ENCODE data around the gene TAGLN.
"Not testable (repeated sequence)": the region's sequence is repeated elsewhere in the genome, so short reads cannot be mapped to it uniquely, and the experiment has no call there.

Gene TAGLN

DNA sequence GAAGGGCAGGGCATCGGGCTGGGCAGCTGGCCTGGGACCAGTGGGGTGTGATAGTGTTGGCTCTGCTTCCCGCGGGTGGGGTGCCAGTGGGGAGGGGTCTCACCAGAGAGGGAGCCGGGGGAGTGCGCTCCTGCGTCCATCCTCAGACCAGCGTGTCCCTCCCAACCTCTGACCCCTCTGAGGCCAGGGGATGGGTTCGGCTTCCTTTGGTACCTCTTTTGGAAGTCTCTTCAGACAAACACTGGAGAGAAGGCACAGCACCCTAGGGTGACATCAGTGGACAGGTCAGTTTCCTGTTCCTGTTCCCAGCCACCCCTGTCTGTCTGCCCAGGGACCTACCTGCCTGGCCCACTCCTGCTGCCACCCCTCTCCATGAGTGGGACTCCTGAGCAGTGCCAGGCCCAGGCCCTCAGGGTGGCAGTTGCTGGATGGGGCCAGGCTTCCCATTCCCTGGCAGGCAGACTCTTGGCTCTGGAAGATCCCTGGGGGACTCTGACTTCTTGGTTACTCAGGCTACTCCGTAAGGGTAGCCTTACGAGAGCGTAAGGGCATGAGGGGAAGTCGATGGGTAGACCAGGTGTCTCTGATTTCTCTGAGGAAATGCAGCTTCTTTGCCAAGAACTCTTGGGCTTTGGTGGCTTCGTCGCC lies 2.6 kb downstream of the TAGLN start:
- no peak for TF ChIP-seq CTCF (IDR thresholded peaks at IDR 0.05; ENCODE audit: low read depth, low read length)
- H3K4me3 ChIP-seq (ENCODE audit: low read depth, low read length): no peak overlapping the region
- no peaks in the 10 kb centered on the region for H3K4me1 ChIP-seq
- no peaks in the 10 kb centered on the region for H3K9me3 ChIP-seq
- DNase-seq: no peak
- H3K27me3 ChIP-seq: no peaks in the 10 kb centered on the region
- H3K36me3 ChIP-seq: peaks cover 6% of the 10 kb centered on the region

DNA sequence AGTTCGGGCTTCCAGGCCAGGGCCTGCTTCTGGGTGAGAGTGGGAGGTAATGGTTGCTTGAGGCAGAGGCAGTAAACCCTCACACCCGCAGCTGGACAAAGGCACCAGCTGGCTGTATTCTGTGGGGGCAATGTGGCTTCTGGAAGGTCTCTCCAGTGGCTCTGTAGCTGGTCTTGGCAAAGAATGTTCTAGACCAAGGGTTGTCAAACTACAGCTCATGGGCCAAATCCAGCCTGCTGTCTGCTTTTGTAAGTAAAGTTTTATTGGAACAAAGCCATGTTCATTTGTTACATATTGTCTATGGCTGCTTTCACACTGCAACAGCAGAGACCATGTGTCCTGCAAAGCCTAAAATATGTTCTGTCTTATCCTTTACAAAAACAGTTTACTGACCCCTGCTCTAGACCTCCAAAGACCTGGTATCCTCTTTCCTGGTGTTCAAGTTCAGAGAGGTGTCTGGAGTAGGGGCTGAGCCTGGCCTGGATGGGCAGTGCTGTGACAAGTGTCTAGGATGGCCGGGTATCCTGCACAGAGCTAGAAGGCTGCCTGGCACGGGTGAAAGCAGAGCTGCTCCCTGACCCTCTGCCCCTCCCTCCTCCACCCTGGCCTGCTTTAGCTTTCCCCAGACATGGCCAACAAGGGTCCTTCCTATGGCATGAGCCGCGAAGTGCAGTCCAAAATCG lies 3.4 kb downstream of the TAGLN start:
- no peak for TF ChIP-seq CTCF (IDR thresholded peaks at IDR 0.05; ENCODE audit: low read depth, low read length)
- H3K4me3 ChIP-seq (ENCODE audit: low read depth, low read length): no peak overlapping the region
- no peaks in the 10 kb centered on the region for H3K9me3 ChIP-seq
- peaks cover 6% of the 10 kb centered on the region for H3K36me3 ChIP-seq
- DNase-seq: no peak
- H3K27me3 ChIP-seq: no peaks in the 10 kb centered on the region
- H3K4me1 ChIP-seq: no peaks in the 10 kb centered on the region

- H3K4me3 ChIP-seq (ENCODE audit: low read depth, low read length): no peak overlapping the region
These were observed 3.9 kb downstream of the TAGLN start for GRCh38 chr11:117203069-117203407.

GRCh38 chr11:117204283-117205080 lies 5.3 kb downstream of the TAGLN start:
- H3K4me1 ChIP-seq: no peaks in the 10 kb centered on the region
- H3K9me3 ChIP-seq: no peaks in the 10 kb centered on the region
- no peak for DNase-seq
- H3K36me3 ChIP-seq: peaks cover 6% of the 10 kb centered on the region
- TF ChIP-seq CTCF (IDR thresholded peaks at IDR 0.05; ENCODE audit: low read depth, low read length): no peak
- H3K4me3 ChIP-seq (ENCODE audit: low read depth, low read length): no peak overlapping the region
- H3K27me3 ChIP-seq: no peaks in the 10 kb centered on the region

More at GRCh38 chr11:117203069-117203407, 3.9 kb downstream of the TAGLN start:
- no peak for DNase-seq
- TF ChIP-seq CTCF (IDR thresholded peaks at IDR 0.05; ENCODE audit: low read depth, low read length): no peak
- Histone ChIP-seq H3K27me3 (no peaks in the 10 kb centered on the region), H3K36me3 (peaks cover 6% of the 10 kb centered on the region), H3K9me3 (no peaks in the 10 kb centered on the region), H3K4me1 (no peaks in the 10 kb centered on the region)

DNA sequence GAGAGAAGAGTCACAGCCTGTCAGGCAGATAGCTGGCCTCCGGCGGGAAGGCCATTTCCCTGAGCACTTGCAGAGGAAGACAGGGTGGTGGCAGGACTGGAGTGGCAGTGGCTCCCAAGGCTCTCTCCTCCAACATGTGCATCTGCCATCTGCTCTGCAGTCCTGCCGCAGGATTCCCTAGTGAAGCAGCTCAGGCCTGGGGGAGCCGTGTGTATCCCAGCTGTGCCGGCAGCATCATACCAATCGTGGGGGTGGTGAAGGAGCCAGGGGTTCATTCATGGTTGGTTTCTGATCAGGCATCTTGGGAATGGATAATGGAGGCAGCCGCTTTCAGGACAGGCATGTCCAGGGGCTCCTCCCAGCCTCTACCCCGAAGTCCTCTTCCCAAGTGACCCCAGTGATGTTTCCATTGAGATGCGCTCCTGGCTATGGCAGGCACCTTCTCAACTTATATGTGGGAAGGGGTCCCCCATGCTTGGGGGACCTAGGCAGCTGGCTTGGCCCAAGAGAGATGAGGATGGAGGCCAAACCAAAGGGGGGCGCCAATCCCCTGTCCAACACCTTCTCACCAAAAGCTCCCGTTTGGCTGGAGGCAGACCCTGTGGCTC lies 6.1 kb downstream of the TAGLN start:
- no peak for DNase-seq
- Histone ChIP-seq H3K36me3 (peaks cover 6% of the 10 kb centered on the region), H3K27me3 (no peaks in the 10 kb centered on the region)

DNA sequence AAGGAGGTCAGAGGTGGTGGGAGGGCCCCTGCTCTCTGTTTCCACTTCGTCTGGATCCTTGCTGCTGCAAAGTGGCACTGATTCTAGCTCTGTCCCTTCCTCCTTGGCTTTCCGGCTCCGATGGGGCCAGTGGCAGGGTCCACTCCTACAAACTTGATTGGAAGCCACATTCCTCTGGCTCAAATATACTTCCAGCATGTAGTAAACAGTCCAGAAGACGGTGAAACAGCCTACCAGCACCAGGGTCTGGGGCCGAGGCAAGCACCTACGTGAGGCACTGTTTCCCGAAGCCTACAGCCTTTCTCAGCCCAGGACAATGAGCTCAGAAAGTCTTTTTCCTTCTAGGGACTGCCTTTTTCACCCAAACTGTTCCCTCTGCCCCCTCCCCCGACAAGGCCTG lies 6.9 kb downstream of the TAGLN start:
- not testable (repeated sequence) for H3K27me3 ChIP-seq; H3K4me1 ChIP-seq; DNase-seq; H3K36me3 ChIP-seq; H3K4me3 ChIP-seq (ENCODE audit: low read depth, low read length); H3K9me3 ChIP-seq

More for the DNA sequence above, 6.1 kb downstream of the TAGLN start:
- TF ChIP-seq CTCF (IDR thresholded peaks at IDR 0.05; ENCODE audit: low read depth, low read length): no peak
- H3K4me3 ChIP-seq (ENCODE audit: low read depth, low read length): no peak overlapping the region
- no peaks in the 10 kb centered on the region for H3K9me3 ChIP-seq
- H3K4me1 ChIP-seq: no peaks in the 10 kb centered on the region

DNA sequence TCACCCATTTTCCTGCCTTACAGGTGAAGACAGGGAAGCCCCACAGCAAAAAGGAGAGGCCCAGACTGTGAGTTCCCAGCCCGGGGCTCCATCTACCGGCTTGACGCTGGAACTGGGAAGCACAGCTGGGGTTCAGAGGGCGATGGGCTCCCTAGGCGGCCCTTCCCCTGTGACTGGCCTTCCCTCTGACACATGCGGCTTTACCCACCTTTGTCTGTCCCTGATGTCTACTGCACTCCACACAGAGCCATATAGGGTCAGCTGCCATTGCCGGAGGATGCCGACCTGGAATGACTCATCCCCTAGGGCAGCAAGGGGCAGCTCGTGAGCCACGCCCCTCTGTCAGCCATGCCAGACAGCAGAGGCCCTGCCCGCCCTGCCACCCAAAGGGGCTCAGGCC lies 7.7 kb downstream of the TAGLN start:
- H3K4me3 ChIP-seq (ENCODE audit: low read depth, low read length); H3K4me1 ChIP-seq; DNase-seq; H3K27me3 ChIP-seq; H3K9me3 ChIP-seq; H3K36me3 ChIP-seq: not testable (repeated sequence)

DNA sequence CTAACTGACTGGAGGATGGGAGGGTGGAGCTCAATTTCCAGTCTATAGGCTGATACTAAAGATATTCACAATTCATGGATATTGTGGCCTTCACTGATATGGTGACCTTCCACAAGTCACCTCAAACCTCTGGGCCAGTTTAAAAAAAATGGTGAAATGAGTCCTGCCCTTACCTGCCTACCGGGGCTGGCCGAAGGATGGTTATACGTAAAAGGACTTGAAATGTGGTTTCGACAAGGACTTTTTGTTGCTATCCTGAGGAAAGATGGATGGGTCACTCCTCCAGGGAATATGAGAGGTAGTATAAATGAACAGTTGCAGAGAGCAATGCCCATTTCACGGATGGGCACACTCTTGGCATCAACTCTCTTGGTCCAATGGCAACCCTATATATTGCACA lies 8.3 kb downstream of the TAGLN start:
- not testable (repeated sequence) for H3K9me3 ChIP-seq; H3K36me3 ChIP-seq; H3K4me1 ChIP-seq; H3K27me3 ChIP-seq; DNase-seq; H3K4me3 ChIP-seq (ENCODE audit: low read depth, low read length)

GRCh38 chr11:117208710-117209109 lies 9.5 kb downstream of the TAGLN start:
- H3K4me1 ChIP-seq; H3K9me3 ChIP-seq; H3K36me3 ChIP-seq; H3K27me3 ChIP-seq; DNase-seq; H3K4me3 ChIP-seq (ENCODE audit: low read depth, low read length): not testable (repeated sequence)
